DND-41 (cell line): ENCODE measurements around the gene TEN1.

ENCODE experiments used
- ATAC-seq: fragments of 200-7000 bp; cut with Tn5 transposase; 3 replicates; pipeline ENCODE4 v1.9.1; 2021; ENCODE audit warnings: low read depth; ENCODE audit not compliant: insufficient read depth
- DNase-seq: peaks from one replicate; pipeline ENCODE4 v3.0.0-alpha.2; 2020
- H2AFZ ChIP-seq: 2 replicates; pipeline ENCODE4 v1.6.0; 2012; ENCODE audit warnings: low read depth, low read length
- H3K27ac ChIP-seq: 2 replicates; pipeline ENCODE4 v1.5.1; 2012; ENCODE audit warnings: low read length, inconsistent platforms
- H3K27me3 ChIP-seq: fragments of 200-600 bp; sonication (generic); 2 replicates; pipeline ENCODE4 v1.6.0; 2012; ENCODE audit warnings: low read length, mild to moderate bottlenecking, inconsistent platforms; ENCODE audit not compliant: insufficient read depth, poor library complexity
- H3K36me3 ChIP-seq: 2 replicates; pipeline ENCODE4 v1.5.1; 2012; ENCODE audit warnings: low read length, inconsistent platforms; ENCODE audit not compliant: insufficient read depth
- H3K4me1 ChIP-seq: 2 replicates; pipeline ENCODE4 v1.5.1; 2012; ENCODE audit warnings: mild to moderate bottlenecking, low read length; ENCODE audit not compliant: insufficient read depth
- H3K4me2 ChIP-seq: 2 replicates; pipeline ENCODE4 v1.6.0; 2012; ENCODE audit warnings: mild to moderate bottlenecking, moderate library complexity, low read length, inconsistent platforms; ENCODE audit not compliant: insufficient read depth
- H3K4me3 ChIP-seq, 2 experiments: fragments of 200-600 bp in 1 of 2; shearing (Covaris generic) in 1 of 2; 2 replicates each; pipeline ENCODE4 v1.5.1; 2012 to 2016; ENCODE audit warnings: inconsistent platforms in 2 of 2, low read length in 2 of 2, mild to moderate bottlenecking in 2 of 2, low read depth in 1 of 2, moderate library complexity in 1 of 2
- H3K79me2 ChIP-seq: 2 replicates; pipeline ENCODE4 v1.6.0; 2012; ENCODE audit warnings: low read length, inconsistent platforms; ENCODE audit not compliant: insufficient read depth
- H3K9ac ChIP-seq: 2 replicates; pipeline ENCODE4 v1.6.0; 2012; ENCODE audit warnings: low read depth, mild to moderate bottlenecking, inconsistent platforms, low read length, moderate library complexity
- H3K9me3 ChIP-seq: 2 replicates; pipeline ENCODE4 v1.5.1; 2012; ENCODE audit warnings: low read length, moderate library complexity, mild to moderate bottlenecking, inconsistent platforms; ENCODE audit not compliant: insufficient read depth, severe bottlenecking
- H4K20me1 ChIP-seq: 2 replicates; pipeline ENCODE4 v1.6.0; 2012; ENCODE audit warnings: low read length; ENCODE audit not compliant: insufficient read depth
- EZH2 ChIP-seq: IDR thresholded peaks from 3 replicates; pipeline ENCODE4 v1.6.1; 2012; ENCODE audit warnings: borderline replicate concordance, low read depth, mild to moderate bottlenecking, moderate library complexity, low read length, inconsistent platforms; ENCODE audit not compliant: severe bottlenecking
- TF ChIP-seq, protein P1 (sequence below): IDR thresholded peaks from 2 replicates; pipeline ENCODE4 v1.5.1; 2012; ENCODE audit warnings: borderline replicate concordance, low read length, moderate library complexity, mild to moderate bottlenecking; ENCODE audit not compliant: poor library complexity, severe bottlenecking; ENCODE audit errors: extremely low read depth

The TEN1 gene

DNA sequence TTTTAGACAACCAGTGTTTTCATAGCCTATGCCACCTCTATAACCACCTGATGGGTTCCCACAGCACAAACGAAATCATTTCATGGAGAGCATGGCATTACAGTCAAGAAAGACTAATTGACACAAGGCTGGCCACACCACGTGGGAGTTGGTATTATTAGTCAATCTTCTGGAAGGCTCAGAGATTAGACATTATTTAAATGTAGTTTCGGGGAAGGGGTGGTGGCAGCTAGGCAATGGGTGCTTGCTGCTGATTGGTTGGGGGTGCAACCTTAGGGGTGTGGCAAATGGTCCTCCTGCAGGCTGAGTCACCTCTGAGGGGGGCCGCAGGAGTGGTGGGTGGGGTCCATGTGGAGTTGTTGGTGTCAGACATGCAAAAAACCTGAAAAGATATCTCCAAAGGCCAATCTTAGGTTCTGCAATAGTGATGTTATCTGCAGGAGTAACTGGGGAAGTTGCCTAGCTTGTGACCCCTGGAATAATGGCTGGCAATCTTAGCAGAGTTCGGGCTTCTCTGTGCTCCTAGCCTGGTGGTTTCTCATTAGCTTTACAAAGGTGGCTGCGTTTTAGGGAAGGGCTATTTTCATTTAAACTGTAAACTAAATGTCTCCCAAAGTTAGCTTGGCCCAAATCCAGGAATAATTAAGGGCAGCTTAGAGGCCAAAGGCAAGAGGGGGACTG is 4.6 kb downstream of the TEN1 start:
- H3K4me3 ChIP-seq, result no peak overlapping the region
- H3K27me3 ChIP-seq, result no peaks in the 10 kb centered on the region
- no peak overlapping the region for H2AFZ ChIP-seq
- no peak for TF ChIP-seq EZH2
- TF ChIP-seq, protein P1, sequence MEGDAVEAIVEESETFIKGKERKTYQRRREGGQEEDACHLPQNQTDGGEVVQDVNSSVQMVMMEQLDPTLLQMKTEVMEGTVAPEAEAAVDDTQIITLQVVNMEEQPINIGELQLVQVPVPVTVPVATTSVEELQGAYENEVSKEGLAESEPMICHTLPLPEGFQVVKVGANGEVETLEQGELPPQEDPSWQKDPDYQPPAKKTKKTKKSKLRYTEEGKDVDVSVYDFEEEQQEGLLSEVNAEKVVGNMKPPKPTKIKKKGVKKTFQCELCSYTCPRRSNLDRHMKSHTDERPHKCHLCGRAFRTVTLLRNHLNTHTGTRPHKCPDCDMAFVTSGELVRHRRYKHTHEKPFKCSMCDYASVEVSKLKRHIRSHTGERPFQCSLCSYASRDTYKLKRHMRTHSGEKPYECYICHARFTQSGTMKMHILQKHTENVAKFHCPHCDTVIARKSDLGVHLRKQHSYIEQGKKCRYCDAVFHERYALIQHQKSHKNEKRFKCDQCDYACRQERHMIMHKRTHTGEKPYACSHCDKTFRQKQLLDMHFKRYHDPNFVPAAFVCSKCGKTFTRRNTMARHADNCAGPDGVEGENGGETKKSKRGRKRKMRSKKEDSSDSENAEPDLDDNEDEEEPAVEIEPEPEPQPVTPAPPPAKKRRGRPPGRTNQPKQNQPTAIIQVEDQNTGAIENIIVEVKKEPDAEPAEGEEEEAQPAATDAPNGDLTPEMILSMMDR, result no peak
- H4K20me1 ChIP-seq, result no peaks in the 10 kb centered on the region
- H3K4me1 ChIP-seq, result peaks cover 12% of the 10 kb centered on the region
- no peak overlapping the region for H3K27ac ChIP-seq
- peaks cover 3% of the 10 kb centered on the region for H3K36me3 ChIP-seq
- no peak overlapping the region for H3K4me2 ChIP-seq
- no peak overlapping the region for H3K9ac ChIP-seq
- H3K79me2 ChIP-seq, result peaks cover 18% of the 10 kb centered on the region
- DNase-seq, result no peak
- H3K9me3 ChIP-seq, result no peaks in the 10 kb centered on the region
- ATAC-seq, result no peak

DNA sequence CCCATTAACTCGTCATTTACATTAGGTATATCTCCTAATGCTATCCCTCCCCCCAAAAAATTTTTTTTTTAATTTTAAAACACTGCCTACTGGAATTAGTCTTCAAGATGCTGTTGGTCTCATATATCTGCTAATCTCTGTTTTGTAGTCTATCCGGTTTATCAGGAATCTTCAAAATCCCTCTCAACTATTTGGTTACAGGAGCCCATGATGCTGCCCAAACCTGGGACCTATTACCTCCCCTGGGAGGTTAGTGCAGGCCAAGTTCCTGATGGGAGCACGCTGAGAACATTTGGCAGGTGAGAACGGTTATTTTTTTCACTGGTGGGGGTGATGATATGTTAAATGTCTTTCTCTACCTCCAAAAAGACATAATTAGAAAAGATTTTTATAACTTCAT is 6.9 kb downstream of the TEN1 start:
- H2AFZ ChIP-seq, result no peak overlapping the region
- H3K36me3 ChIP-seq, result peaks cover 3% of the 10 kb centered on the region; the same call in 1 of the 2 replicates
- H3K4me2 ChIP-seq, result no peak overlapping the region
- no peaks in the 10 kb centered on the region for H3K9me3 ChIP-seq
- no peak overlapping the region for H3K27ac ChIP-seq
- no peak for ATAC-seq
- DNase-seq, result no peak
- H3K79me2 ChIP-seq, result 0 out of 2 replicates have a peak, but pooled peaks cover 3% of the 10 kb centered on the region
- H3K4me3 ChIP-seq, result no peak overlapping the region
- no peaks in the 10 kb centered on the region for H3K27me3 ChIP-seq
- H3K9ac ChIP-seq, result no peak overlapping the region
- H4K20me1 ChIP-seq, result no peaks in the 10 kb centered on the region
- TF ChIP-seq EZH2, result no peak
- TF ChIP-seq, protein P1, result no peak
- no peaks in the 10 kb centered on the region for H3K4me1 ChIP-seq

DNA sequence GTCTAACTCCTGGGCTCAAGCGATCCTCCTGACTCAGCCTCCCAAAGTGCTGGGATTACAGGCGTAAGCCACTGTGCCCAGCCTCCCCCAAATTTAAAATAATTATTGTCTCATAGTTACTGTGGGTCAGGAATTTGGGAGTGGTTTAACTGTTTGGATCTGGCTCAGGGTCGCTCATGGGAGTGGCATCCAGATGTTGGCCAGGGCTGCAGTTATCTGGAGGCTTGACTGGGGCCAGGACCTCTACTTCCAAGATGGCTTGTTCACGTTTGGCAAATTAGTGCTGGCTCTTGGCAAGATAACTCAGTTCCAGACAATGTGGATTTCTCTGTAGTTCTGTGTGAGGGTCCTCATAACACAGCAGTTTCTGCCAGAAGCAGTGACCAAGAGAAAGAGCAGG is 8.0 kb downstream of the TEN1 start:
- Histone ChIP-seq H3K9me3 (no peaks in the 10 kb centered on the region), H3K9ac (no peak overlapping the region), H3K27me3 (no peaks in the 10 kb centered on the region), H3K27ac (no peak overlapping the region), H3K4me1 (no peaks in the 10 kb centered on the region), H3K36me3 (peaks cover 8% of the 10 kb centered on the region; the same call in 1 of the 2 replicates), H3K4me3 (no peak overlapping the region), H3K79me2 (0 out of 2 replicates have a peak, but pooled peaks cover 3% of the 10 kb centered on the region), H4K20me1 (no peaks in the 10 kb centered on the region), H3K4me2 (no peak overlapping the region), H2AFZ (no peak overlapping the region)
- TF ChIP-seq, protein P1, result no peak
- TF ChIP-seq EZH2, result no peak
- ATAC-seq, result no peak
- no peak for DNase-seq
